DND-41 (cell line): ENCODE results near the gene ADGRE1.

Source experiments
- EZH2 ChIP-seq: IDR thresholded peaks from 3 replicates; pipeline ENCODE4 v1.6.1; 2012; ENCODE audit warnings: borderline replicate concordance, low read depth, mild to moderate bottlenecking, moderate library complexity, low read length, inconsistent platforms; ENCODE audit not compliant: severe bottlenecking
- TF ChIP-seq, protein P1 (sequence below): IDR thresholded peaks from 2 replicates; pipeline ENCODE4 v1.5.1; 2012; ENCODE audit warnings: borderline replicate concordance, low read length, moderate library complexity, mild to moderate bottlenecking; ENCODE audit not compliant: poor library complexity, severe bottlenecking; ENCODE audit errors: extremely low read depth

GRCh38 chr19:6890401-6890913 is 3.1 kb downstream of the ADGRE1 start:
- TF ChIP-seq, protein P1, sequence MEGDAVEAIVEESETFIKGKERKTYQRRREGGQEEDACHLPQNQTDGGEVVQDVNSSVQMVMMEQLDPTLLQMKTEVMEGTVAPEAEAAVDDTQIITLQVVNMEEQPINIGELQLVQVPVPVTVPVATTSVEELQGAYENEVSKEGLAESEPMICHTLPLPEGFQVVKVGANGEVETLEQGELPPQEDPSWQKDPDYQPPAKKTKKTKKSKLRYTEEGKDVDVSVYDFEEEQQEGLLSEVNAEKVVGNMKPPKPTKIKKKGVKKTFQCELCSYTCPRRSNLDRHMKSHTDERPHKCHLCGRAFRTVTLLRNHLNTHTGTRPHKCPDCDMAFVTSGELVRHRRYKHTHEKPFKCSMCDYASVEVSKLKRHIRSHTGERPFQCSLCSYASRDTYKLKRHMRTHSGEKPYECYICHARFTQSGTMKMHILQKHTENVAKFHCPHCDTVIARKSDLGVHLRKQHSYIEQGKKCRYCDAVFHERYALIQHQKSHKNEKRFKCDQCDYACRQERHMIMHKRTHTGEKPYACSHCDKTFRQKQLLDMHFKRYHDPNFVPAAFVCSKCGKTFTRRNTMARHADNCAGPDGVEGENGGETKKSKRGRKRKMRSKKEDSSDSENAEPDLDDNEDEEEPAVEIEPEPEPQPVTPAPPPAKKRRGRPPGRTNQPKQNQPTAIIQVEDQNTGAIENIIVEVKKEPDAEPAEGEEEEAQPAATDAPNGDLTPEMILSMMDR: no peak
- no peak for TF ChIP-seq EZH2
